Subcutaneous abdominal adipose tissue (tissue), 5 donors: ENCODE data around the gene ABHD17B.

Experiments used
- H3K27ac ChIP-seq: one replicate; pipeline ENCODE4 v1.7.0; 2013; ENCODE audit warnings: low read depth, mild to moderate bottlenecking, inconsistent platforms, low read length, moderate library complexity
- H3K27me3 ChIP-seq, 5 donors: one replicate each; pipeline ENCODE4 v1.7.0; 2013; ENCODE audit warnings: low read length in 5 of 5, inconsistent platforms in 1 of 5; ENCODE audit not compliant: control insufficient read depth in 5 of 5, insufficient read depth in 4 of 5
- H3K36me3 ChIP-seq, 5 donors: one replicate each; pipeline ENCODE4 v1.7.0; 2013; ENCODE audit warnings: low read length in 5 of 5; ENCODE audit not compliant: control insufficient read depth in 5 of 5, insufficient read depth in 5 of 5
- H3K4me1 ChIP-seq, 5 donors: one replicate each; pipeline ENCODE4 v1.7.0; 2013; ENCODE audit warnings: low read length in 5 of 5, mild to moderate bottlenecking in 3 of 5, moderate library complexity in 1 of 5; ENCODE audit not compliant: control insufficient read depth in 5 of 5, insufficient read depth in 5 of 5
- H3K4me3 ChIP-seq, 5 donors: one replicate each; pipeline ENCODE4 v1.7.0; 2013; ENCODE audit warnings: low read length in 5 of 5, low read depth in 1 of 5
- H3K9ac ChIP-seq, 5 donors: one replicate each; pipeline ENCODE4 v1.7.0; 2013; ENCODE audit warnings: low read length in 5 of 5, mild to moderate bottlenecking in 4 of 5, moderate library complexity in 3 of 5
- H3K9me3 ChIP-seq, 5 donors: one replicate each; pipeline ENCODE4 v1.7.0; 2013; ENCODE audit warnings: low read length in 5 of 5; ENCODE audit not compliant: control insufficient read depth in 5 of 5
- donor health status: healthy.
- donor health status: healthy.
- donor health status: healthy.
- donor health status: healthy.
- donor health status: healthy.

ABHD17B gene

GRCh38 chr9:71884005-71884404 lies 27.0 kb downstream of the ABHD17B start:
- H3K36me3 ChIP-seq, result no peaks in the 10 kb centered on the region
- no peaks in the 10 kb centered on the region for H3K27me3 ChIP-seq
- H3K9me3 ChIP-seq, result peaks cover 2 to 28% (median 19%) of the 10 kb centered on the region in 5 donors
- H3K4me1 ChIP-seq, result peaks cover 0 to 6% (median 0%) of the 10 kb centered on the region in 5 donors
- no peak overlapping the region for H3K27ac ChIP-seq
- no peak overlapping the region for H3K4me3 ChIP-seq
- H3K9ac ChIP-seq, result no peak overlapping the region

- Histone ChIP-seq H3K27me3 (no peaks in the 10 kb centered on the region), H3K4me1 (no peaks in the 10 kb centered on the region), H3K27ac (no peak overlapping the region), H3K9ac (no peak overlapping the region), H3K9me3 (peaks cover 3 to 52% (median 36%) of the 10 kb centered on the region in 5 donors), H3K36me3 (peaks cover 0 to 2% (median under 1%) of the 10 kb centered on the region in 5 donors), H3K4me3 (no peak overlapping the region)
These were observed 31.3 kb downstream of the ABHD17B start for GRCh38 chr9:71879644-71880174.

- peaks cover 2 to 7% (median 4%) of the 10 kb centered on the region in 5 donors for H3K36me3 ChIP-seq
- H3K27ac ChIP-seq, result no peak overlapping the region
- H3K4me3 ChIP-seq, result peak overlapping the region in 1 of 5 donors; percentile 10
- no peak overlapping the region for H3K9ac ChIP-seq
- peaks cover 3 to 41% (median 28%) of the 10 kb centered on the region in 5 donors for H3K9me3 ChIP-seq
- H3K4me1 ChIP-seq, result no peaks in the 10 kb centered on the region
- no peaks in the 10 kb centered on the region for H3K27me3 ChIP-seq
These were observed 32.4 kb downstream of the ABHD17B start for GRCh38 chr9:71878327-71879274.

GRCh38 chr9:71876829-71877228 lies 34.2 kb downstream of the ABHD17B start:
- Histone ChIP-seq H3K36me3 (peaks cover 2 to 7% (median 4%) of the 10 kb centered on the region in 5 donors), H3K9ac (no peak overlapping the region), H3K27ac (no peak overlapping the region), H3K27me3 (no peaks in the 10 kb centered on the region), H3K9me3 (peaks cover 3 to 38% (median 24%) of the 10 kb centered on the region in 5 donors), H3K4me3 (no peak overlapping the region), H3K4me1 (no peaks in the 10 kb centered on the region)

- H3K27ac ChIP-seq, result no peak overlapping the region
- no peaks in the 10 kb centered on the region for H3K27me3 ChIP-seq
- H3K9ac ChIP-seq, result no peak overlapping the region
- no peak overlapping the region for H3K4me3 ChIP-seq
- H3K9me3 ChIP-seq, result peaks cover 3 to 35% (median 21%) of the 10 kb centered on the region in 5 donors
- H3K36me3 ChIP-seq, result peaks cover 2 to 9% (median 7%) of the 10 kb centered on the region in 5 donors
- H3K4me1 ChIP-seq, result no peaks in the 10 kb centered on the region
These were observed 34.9 kb downstream of the ABHD17B start for GRCh38 chr9:71876106-71876505.

- Histone ChIP-seq H3K36me3 (peaks cover 2 to 9% (median 7%) of the 10 kb centered on the region in 5 donors), H3K9ac (no peak overlapping the region), H3K4me1 (no peaks in the 10 kb centered on the region), H3K9me3 (peaks cover 3 to 32% (median 17%) of the 10 kb centered on the region in 5 donors), H3K27ac (no peak overlapping the region), H3K4me3 (no peak overlapping the region), H3K27me3 (no peaks in the 10 kb centered on the region)
These were observed 35.6 kb downstream of the ABHD17B start for GRCh38 chr9:71875345-71875744.

GRCh38 chr9:71863631-71864030 lies 47.4 kb downstream of the ABHD17B start:
- H3K36me3 ChIP-seq, result peaks cover 0 to 23% (median 7%) of the 10 kb centered on the region in 5 donors
- H3K9ac ChIP-seq, result no peak overlapping the region
- peaks cover 5 to 18% (median 12%) of the 10 kb centered on the region in 5 donors for H3K9me3 ChIP-seq
- no peaks in the 10 kb centered on the region for H3K4me1 ChIP-seq
- H3K27ac ChIP-seq, result no peak overlapping the region
- H3K27me3 ChIP-seq, result no peaks in the 10 kb centered on the region
- H3K4me3 ChIP-seq, result no peak overlapping the region

GRCh38 chr9:71861618-71862017 lies 49.4 kb downstream of the ABHD17B start:
- H3K27me3 ChIP-seq, result no peaks in the 10 kb centered on the region
- peaks cover 0 to 17% (median 1%) of the 10 kb centered on the region in 5 donors for H3K36me3 ChIP-seq
- H3K9ac ChIP-seq, result no peak overlapping the region
- H3K27ac ChIP-seq, result no peak overlapping the region
- peaks cover 5 to 18% (median 12%) of the 10 kb centered on the region in 5 donors for H3K9me3 ChIP-seq
- no peak overlapping the region for H3K4me3 ChIP-seq
- H3K4me1 ChIP-seq, result no peaks in the 10 kb centered on the region

GRCh38 chr9:71859939-71860338 lies 51.1 kb downstream of the ABHD17B start:
- Histone ChIP-seq H3K4me3 (no peak overlapping the region), H3K4me1 (no peaks in the 10 kb centered on the region), H3K27ac (no peak overlapping the region), H3K9ac (no peak overlapping the region), H3K27me3 (no peaks in the 10 kb centered on the region), H3K9me3 (peaks cover 5 to 18% (median 12%) of the 10 kb centered on the region in 5 donors), H3K36me3 (peaks cover 0 to 13% (median 0%) of the 10 kb centered on the region in 5 donors)

GRCh38 chr9:71858812-71859211 lies 52.2 kb downstream of the ABHD17B start:
- H3K4me3 ChIP-seq, result no peak overlapping the region
- no peaks in the 10 kb centered on the region for H3K27me3 ChIP-seq
- H3K27ac ChIP-seq, result no peak overlapping the region
- peaks cover 0 to 13% (median 0%) of the 10 kb centered on the region in 5 donors for H3K36me3 ChIP-seq
- peaks cover 5 to 18% (median 12%) of the 10 kb centered on the region in 5 donors for H3K9me3 ChIP-seq
- H3K9ac ChIP-seq, result no peak overlapping the region
- no peaks in the 10 kb centered on the region for H3K4me1 ChIP-seq
